NCI-H1092 (cell line): ENCODE results near the gene WWC1.
"Not testable (repeated sequence)": the region's sequence is repeated elsewhere in the genome, so short reads cannot be mapped to it uniquely, and the experiment has no call there.

ENCODE experiments used
- DNase-seq: peaks from one replicate; lab custom pipeline; 2025; lab: John Stamatoyannopoulos, UW

Gene WWC1

DNA sequence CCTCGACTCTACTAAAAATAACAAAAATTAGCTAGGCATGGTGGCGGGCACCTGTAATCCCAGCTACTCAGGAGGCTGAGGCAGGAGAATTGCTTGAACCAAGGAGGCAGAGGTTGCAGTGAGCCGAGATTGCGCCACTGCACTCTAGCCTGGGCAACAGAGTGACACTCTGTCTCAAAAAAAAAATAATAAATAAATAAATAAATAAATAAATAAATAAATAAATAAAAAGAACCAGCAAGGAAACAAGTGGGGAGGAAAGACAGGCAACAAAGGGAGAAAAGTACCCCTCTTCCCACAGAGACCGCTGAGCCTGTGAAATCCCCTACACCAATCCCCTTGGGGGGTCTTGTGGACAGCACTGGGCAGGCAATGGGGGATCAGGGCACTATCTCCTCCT lies 4.6 kb upstream of the WWC1 start:
- not testable (repeated sequence) for DNase-seq

DNA sequence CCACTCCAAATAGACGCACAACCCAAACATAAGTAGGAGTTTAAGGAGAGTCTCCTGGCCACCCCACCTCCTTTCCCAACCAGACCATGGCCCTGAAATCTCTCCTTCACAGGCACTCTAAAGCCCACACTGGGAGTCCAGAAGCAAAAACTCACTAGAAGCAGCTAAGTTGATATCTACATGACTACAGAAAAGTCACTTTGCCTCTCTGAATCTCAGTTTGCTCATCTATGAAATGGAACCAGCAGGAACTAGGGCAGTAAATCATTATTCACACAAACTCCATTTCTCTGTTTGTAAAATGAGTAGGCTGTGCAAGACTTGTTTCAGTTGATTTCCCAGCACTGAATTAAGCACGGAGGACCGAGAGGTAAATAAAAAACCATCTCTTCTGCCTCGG lies 4.1 kb upstream of the WWC1 start:
- no peak for DNase-seq

DNA sequence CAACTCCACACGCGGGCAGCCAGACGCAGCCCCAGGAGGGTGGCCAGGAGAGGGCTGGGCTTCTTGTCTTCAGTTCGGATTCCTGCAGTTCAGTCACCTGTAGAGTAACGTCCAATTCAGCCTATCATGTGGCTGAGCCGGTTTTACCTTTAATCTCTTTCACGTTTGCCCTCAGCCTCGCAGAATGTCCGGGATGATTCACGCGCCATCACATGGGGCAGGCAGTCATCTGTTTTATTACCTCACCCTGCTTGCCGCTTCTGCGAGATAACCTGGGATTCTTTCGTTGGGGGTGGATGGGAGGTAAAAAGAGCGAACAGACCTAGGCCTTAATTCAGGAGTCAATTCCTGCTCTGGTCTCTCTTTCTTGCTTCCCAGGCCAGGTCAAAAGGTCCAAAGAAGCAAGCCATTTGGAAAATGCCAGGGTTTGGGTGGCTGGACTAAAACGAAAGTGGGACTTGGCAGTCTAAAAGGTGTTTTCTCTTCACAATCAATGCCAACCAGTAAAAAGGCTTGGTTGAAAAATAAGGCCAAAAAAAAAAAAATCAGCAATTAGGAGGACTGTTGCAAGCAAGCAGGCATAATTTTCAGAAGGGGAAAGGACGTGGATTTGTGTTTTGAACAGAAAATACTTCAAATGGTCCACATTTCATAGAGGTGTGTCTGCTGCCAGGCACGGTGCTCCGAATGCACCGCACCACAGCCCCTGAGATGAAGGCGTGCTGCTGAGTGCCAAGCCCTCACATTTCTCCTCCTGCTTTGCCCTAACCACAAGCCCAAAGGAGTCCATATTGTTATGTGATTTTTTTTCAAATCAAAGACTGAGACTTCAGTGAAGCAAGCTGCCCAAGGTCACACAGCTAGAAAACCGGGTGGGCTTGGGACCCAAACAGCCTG lies 2.8 kb upstream of the WWC1 start:
- no peak for DNase-seq

DNA sequence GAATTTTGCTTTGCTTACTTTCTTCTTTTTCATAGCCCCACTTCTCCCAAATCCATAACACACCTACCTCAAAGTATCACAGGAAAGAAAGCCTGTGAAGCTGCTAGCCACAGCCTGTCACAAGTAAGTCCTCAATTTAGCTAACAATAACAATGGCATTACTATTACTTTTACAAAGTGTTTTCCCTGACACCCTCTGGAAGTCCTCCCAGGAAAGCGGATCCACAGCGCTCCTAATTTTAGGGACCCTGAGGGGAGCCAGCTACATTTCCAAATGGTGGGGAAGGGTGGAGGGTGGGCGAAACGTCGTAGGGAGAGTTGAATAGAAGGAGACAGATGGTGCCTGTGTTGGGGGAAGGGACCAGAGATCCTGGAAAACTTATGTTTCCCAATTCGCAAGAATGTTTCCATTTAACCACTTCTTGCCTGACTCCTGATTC lies 523 bp upstream of the WWC1 start:
- no peak for DNase-seq

DNA sequence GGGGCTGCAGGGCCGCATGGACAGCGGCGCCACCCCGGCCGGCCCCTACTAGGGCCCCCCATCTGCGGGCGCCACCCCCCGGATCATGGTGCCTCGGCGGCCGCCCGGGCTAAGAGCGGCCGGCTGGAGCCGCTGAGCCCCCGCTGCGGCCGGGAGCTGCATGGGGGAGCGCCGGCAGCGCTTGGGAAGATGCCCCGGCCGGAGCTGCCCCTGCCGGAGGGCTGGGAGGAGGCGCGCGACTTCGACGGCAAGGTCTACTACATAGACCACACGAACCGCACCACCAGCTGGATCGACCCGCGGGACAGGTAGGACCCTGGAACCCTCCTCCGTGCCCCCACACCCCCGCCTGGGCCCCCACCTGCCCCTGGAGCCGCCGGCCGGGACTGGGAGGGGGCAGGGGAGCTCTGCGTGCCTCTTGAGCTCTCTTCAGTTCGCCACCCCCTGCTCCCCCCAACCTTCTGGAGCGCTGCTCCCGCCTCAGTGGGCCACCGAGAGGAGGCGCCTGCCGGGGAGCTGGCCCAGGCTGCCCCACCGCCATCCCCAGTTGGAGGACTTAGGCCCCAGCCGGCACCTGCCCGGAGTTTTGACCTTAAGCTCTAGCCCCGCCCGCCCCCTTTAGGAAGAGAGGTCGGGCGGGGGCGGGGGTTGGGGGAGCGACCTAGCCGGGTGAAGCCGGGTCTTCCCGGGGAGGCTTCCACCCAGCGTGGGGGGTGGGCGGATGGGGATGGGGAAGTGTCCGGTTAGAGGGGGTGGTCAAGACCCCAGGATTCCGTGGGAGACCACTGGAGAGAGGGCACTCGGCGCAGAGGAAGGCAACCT lies 730 bp downstream of the WWC1 start:
- DNase-seq: no peak

GRCh38 chr5:168292786-168293696 lies 1.6 kb downstream of the WWC1 start:
- no peak for DNase-seq

- no peak for DNase-seq
These were observed 4.2 kb downstream of the WWC1 start for GRCh38 chr5:168295574-168296201.

DNA sequence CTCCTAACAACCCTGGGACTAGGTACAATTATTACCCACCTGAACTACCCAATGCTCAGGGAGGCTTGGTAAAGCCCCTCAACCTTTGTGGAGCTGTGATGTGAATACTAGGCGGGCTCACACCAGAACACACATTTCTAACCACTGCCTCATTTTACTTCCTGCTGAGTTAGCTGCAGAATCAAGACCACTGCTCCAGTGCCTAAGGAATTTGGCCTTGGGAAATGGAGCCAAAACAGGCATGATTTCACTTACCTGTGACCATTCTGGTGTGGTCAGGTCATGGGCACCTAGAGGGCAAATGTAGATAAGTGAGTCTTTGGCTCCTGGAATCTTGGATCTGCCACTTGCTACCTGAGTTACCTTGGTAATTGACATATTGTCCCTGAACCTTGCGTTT lies 5.2 kb downstream of the WWC1 start:
- no peak for DNase-seq

DNA sequence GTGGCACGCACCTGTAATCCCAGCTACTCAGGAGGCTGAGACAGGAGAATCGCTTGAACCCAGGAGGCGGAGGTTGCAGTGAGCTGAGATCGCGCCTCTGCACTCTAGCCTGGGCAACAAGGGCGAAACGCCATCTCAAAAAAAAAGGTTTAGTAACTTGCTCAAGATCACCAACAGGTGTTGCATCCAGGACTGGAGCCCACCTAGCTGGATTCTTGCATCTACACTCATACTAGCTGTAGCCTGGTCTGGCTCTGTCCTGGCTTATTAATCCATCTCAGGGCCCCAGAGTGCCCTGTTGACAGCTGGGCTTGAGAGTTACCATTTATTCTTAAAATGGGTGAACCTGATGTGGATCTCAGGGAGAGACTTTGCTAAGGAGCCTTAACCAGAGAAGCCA lies 7.5 kb downstream of the WWC1 start:
- no peak for DNase-seq

GRCh38 chr5:168299372-168299771 lies 7.9 kb downstream of the WWC1 start:
- DNase-seq: no peak

GRCh38 chr5:168300326-168301182 lies 9.1 kb downstream of the WWC1 start:
- no peak for DNase-seq

GRCh38 chr5:168301593-168302390 lies 10.3 kb downstream of the WWC1 start:
- DNase-seq: no peak

DNA sequence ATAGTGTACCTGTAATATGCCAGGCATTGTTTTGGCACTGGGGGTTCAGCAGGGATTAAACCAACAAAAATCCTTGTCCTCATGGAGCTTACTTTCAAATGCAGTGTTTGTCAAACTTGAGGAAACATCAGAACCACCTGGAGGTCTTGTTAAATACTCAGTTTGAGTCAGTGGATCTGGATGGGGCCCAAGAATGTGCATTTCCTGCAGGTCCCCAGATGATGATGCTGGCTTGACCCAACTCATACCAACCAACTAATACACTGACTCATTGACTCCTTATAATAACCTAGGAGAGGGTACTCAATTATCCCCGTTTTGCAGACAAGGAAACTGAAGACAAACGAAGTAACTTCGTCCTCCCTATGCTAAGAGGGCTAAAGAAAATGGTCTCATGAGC lies 11.3 kb downstream of the WWC1 start:
- DNase-seq: no peak

DNA sequence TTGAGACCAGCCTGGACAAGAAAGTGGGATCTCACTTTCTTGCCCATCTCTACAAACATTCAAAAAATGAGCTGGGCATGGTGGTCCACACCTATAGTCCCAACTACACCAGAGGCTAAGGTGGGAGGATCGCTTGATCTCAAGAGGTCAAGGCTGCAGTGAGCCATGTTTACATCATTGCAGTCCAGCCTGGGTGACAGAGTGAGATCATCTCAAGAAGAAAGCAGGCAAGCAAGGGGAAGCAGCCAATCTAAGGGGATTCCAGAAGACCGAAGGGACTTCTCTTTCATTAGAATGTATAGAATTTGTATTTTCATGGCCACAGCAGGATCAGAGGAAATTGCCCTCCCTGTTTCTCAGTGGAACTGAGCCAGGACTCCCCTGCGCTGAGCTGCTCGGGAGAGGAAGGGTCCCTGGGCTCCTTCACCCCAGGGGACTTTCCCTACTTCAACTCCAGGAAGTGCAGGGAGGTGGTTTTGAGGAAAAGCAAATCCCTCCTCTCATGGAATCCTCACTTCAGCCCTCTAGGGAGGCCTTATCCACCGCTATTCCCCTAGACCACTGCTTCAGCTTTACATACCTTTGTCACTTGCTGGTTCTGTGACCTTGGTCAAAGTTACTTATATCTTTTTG lies 12.1 kb downstream of the WWC1 start:
- no peak for DNase-seq

DNA sequence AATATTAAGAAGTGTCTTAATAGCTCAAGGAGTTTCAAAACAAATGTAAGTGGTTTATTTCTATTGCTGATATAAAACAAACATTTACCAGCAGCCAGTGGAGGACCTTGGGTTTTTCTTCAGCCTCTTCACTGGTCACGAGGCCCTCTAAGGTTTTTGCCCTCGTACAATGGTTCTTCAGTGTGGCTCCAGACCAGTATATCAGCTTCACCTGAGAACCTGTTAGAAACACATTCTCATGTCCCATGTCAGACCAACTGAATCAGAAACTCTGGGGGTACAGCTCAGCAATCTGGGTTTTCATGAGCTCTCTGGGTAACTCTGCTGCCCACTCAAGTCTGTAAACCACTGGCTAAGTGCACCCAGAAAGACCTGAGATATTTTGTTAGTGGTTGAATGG lies 12.9 kb downstream of the WWC1 start:
- no peak for DNase-seq

DNA sequence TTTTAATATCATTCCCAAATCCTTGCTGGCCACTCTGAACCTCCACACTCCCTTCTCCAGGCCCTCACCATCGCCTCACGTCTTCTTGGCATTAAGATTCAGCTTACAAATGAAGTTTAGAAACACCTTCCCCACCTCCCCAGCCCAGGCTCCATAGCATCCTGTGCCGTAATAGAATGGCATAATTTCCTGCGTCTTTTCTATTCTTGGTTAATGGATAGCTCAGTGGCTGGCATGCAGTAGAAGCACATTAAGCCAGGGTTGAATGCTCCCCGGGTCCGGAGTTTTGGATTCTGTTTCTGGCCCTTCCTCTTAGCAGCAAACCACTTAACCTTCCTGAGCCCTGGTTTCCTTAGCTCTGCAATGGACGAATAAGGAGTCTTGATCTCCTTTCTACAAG lies 13.8 kb downstream of the WWC1 start:
- no peak for DNase-seq

GRCh38 chr5:168307022-168307421 lies 15.6 kb downstream of the WWC1 start:
- DNase-seq: no peak

DNA sequence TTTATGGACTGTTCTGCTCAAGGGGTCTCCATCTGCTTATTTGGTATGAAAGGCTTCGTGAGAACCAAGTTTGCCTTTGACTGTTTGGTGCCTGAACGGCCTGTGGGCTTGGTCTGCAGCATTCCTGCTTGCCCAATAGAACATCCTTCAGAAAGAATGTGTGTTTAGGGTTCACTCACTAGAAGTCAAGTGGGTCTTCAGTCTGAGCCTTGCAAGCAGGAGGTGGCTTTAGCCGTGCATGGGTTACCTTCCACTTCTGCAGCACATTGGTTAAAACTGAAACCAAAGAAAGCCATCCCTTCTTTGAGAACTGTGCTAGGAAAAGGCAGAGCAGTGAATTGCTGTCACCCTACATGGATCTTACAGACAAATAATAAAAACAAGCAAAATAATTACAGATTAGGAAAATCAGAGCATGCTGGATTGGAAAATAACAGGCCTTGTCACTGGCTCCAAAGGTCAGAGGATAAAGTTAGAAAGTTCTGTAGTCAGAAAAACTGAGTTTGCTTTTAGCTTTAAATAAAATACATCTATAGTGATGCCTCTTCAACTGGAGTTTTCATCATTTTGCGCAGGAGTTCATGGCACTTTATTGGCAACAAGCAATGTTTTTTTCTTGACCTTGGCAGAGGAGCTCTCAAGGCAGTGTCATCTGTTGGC lies 16.6 kb downstream of the WWC1 start:
- DNase-seq: no peak
